ENCODE data around the gene BAIAP3. TPM values are rescaled to one million over a fixed set of nuclear protein-coding genes. Genes with fewer than 3 reads are reported as not detected.

The BAIAP3 gene
- total RNA-seq, 2 experiments from 2014 or later = 3.2 to 6.3 TPM

DNA sequence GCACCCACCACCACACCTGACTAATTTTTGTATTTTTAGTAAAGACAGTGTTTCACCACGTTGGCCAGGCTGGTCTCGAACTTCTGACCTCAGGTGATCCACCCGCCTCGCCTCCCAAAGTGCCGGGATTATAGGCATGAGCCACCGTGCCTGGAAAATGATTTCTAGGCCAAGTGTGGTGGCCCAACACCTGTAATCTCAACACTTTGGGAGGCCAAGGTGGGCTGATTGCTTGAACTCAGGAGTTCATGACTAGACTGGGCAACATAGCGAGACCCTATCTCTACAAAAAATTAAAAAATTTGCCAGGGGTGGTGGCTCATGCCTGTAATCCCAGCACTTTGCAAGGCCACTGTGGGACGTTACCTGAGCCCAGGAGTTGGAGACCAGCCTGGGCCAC is 11.0 kb upstream of the BAIAP3 start:
- Histone ChIP-seq H4K20me1 (ENCODE audit: insufficient read depth, low read length) (no peaks in the 10 kb centered on the region), H3K36me3 (ENCODE audit: insufficient read depth, low read length) (peaks cover 85% of the 10 kb centered on the region), H3K79me2 (ENCODE audit: insufficient read depth, low read depth, low read length) (no peaks in the 10 kb centered on the region), H3K27ac (ENCODE audit: low read depth, low read length, poor library complexity, severe bottlenecking) (no peak overlapping the region), H3K4me2 (ENCODE audit: low read length) (no peak overlapping the region), H3K4me3 (ENCODE audit: low read depth, low read length, poor library complexity, severe bottlenecking) (no peak overlapping the region), H3K4me1 (ENCODE audit: insufficient read depth, low read length, poor library complexity, severe bottlenecking) (no peaks in the 10 kb centered on the region), H2AFZ (ENCODE audit: low read length) (no peak overlapping the region), H3K9me3 (ENCODE audit: low read length) (no peaks in the 10 kb centered on the region), H3K9me2 (ENCODE audit: insufficient read depth, low read length) (no peaks in the 10 kb centered on the region)
- BruUV-seq (replicated peaks) = no TSS peak
- ChIA-PET POLR2A (interaction anchor here (0.6 kb wide), 1 partner anchor 17 kb away, joined by 5 read pairs; no protein-coding TSS in a partner anchor), CTCF (ENCODE audit: unreplicated experiment) (no interaction called here)
- no peak for DNase-seq (ENCODE audit: low spot score)
- intact Hi-C loops (cut with micrococcal nuclease; ENCODE audit: unreplicated experiment) = no loop called here
- TF ChIP-seq, protein P1, sequence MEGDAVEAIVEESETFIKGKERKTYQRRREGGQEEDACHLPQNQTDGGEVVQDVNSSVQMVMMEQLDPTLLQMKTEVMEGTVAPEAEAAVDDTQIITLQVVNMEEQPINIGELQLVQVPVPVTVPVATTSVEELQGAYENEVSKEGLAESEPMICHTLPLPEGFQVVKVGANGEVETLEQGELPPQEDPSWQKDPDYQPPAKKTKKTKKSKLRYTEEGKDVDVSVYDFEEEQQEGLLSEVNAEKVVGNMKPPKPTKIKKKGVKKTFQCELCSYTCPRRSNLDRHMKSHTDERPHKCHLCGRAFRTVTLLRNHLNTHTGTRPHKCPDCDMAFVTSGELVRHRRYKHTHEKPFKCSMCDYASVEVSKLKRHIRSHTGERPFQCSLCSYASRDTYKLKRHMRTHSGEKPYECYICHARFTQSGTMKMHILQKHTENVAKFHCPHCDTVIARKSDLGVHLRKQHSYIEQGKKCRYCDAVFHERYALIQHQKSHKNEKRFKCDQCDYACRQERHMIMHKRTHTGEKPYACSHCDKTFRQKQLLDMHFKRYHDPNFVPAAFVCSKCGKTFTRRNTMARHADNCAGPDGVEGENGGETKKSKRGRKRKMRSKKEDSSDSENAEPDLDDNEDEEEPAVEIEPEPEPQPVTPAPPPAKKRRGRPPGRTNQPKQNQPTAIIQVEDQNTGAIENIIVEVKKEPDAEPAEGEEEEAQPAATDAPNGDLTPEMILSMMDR (conservative IDR thresholded peaks at IDR 0.05; ENCODE audit: low read length) = no peak
- no peak for TF ChIP-seq EZH2phosphoT487 (IDR thresholded peaks at IDR 0.05; ENCODE audit: borderline replicate concordance, low read depth, low read length)

DNA sequence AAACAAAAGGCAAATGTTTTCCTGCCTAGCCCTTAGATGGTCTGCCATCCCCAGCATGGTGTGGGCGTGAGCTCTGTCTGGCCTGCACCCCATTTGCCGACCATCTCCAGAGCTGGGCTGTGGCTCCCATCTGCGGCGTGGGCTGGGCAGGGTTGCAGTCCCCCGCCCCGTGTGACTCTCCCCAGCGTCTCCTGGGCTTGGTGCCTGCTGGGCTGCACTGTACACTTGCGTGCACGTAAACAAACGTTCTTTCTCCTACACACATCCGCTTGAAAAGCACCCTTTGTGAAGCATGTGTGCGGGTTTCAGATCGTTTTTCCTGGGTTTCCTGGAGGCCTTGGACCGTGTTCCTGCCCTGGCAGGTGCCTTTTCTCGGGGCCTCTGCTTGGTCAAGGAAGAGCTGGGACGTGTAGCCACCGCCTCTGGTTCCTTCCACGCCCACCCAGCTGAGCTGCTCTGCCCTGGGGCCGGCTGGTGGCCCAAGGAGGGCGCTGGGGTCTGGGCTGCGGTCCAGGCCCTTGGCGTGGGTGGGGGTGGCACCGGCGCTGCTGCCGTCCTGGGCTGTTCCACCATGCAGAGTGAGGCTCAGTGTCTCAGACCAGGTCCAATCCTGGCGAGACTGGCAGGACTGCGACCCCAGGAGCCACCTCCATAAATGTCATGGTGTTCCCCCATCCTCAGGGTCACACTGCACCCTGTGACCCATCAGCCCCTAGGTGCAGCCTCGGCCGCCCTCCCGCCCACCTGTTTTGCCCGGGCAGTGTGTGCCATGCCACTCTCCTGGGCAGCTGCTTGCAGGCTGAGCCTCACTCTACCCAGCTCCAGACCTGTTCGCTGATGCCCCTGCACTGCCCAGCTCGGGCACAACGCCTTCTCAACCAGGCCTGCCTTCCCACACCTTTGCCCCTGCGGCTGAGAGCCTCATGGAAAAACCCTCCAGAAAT is 9.9 kb upstream of the BAIAP3 start:
- CTCF ChIA-PET (ENCODE audit: unreplicated experiment) = no interaction called here
- no peak for DNase-seq (ENCODE audit: low spot score)
- intact Hi-C loops (cut with micrococcal nuclease; ENCODE audit: unreplicated experiment) = no loop called here
- POLR2A ChIA-PET = no interaction called here
- TF ChIP-seq, protein P1 (conservative IDR thresholded peaks at IDR 0.05; ENCODE audit: low read length) = no peak
- no peak for TF ChIP-seq EZH2phosphoT487 (IDR thresholded peaks at IDR 0.05; ENCODE audit: borderline replicate concordance, low read depth, low read length)
- Histone ChIP-seq H2AFZ (ENCODE audit: low read length) (no peak overlapping the region), H3K9me2 (ENCODE audit: insufficient read depth, low read length) (no peaks in the 10 kb centered on the region), H3K4me1 (ENCODE audit: insufficient read depth, low read length, poor library complexity, severe bottlenecking) (no peaks in the 10 kb centered on the region), H3K9me3 (ENCODE audit: low read length) (no peaks in the 10 kb centered on the region), H3K4me3 (ENCODE audit: low read depth, low read length, poor library complexity, severe bottlenecking) (no peak overlapping the region), H3K4me2 (ENCODE audit: low read length) (no peak overlapping the region), H3K36me3 (ENCODE audit: insufficient read depth, low read length) (peaks cover 74% of the 10 kb centered on the region), H4K20me1 (ENCODE audit: insufficient read depth, low read length) (no peaks in the 10 kb centered on the region), H3K27ac (ENCODE audit: low read depth, low read length, poor library complexity, severe bottlenecking) (no peak overlapping the region), H3K79me2 (ENCODE audit: insufficient read depth, low read depth, low read length) (no peaks in the 10 kb centered on the region)
- BruUV-seq (replicated peaks) = no TSS peak

DNA sequence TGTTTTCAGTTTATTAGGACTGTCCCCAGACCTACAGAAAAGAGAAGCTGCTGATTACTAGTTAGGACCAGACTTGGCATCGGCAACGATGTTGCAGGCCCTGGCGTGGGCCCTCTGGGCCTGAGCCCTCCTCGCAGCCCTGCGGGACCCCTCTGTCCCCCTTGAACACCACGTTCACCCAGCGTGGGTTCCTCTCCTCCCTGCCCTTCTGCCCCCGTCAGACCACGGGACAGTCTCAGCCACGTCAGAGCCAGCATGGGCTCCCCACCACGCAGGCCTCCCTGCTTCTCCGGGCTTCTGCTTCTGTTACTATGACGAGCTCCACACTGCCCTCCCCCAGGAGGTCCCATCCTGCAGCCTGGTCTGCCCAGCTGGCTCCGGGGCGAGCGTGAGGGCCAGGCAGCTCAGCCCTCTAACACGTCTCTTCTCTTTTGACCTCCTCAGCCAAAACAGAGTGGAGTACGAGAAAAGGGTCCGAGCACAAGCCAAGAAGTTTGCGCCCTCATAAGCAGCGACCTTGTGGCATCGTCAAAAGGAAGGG is 9.1 kb upstream of the BAIAP3 start:
- intact Hi-C loops (cut with micrococcal nuclease; ENCODE audit: unreplicated experiment) = no loop called here
- no peak for DNase-seq (ENCODE audit: low spot score)
- H3K9me3 ChIP-seq (ENCODE audit: low read length) = no peaks in the 10 kb centered on the region
- H3K9me2 ChIP-seq (ENCODE audit: insufficient read depth, low read length) = no peaks in the 10 kb centered on the region
- H3K79me2 ChIP-seq (ENCODE audit: insufficient read depth, low read depth, low read length) = no peaks in the 10 kb centered on the region
- no peak overlapping the region for H3K4me3 ChIP-seq (ENCODE audit: low read depth, low read length, poor library complexity, severe bottlenecking)
- no peak overlapping the region for H3K27ac ChIP-seq (ENCODE audit: low read depth, low read length, poor library complexity, severe bottlenecking)
- no peaks in the 10 kb centered on the region for H3K4me1 ChIP-seq (ENCODE audit: insufficient read depth, low read length, poor library complexity, severe bottlenecking)
- POLR2A ChIA-PET = no interaction called here
- CTCF ChIA-PET (ENCODE audit: unreplicated experiment) = no interaction called here
- no peak overlapping the region for H3K4me2 ChIP-seq (ENCODE audit: low read length)
- H3K36me3 ChIP-seq (ENCODE audit: insufficient read depth, low read length) = peaks cover 66% of the 10 kb centered on the region
- H2AFZ ChIP-seq (ENCODE audit: low read length) = no peak overlapping the region
- no peaks in the 10 kb centered on the region for H4K20me1 ChIP-seq (ENCODE audit: insufficient read depth, low read length)
- BruUV-seq (replicated peaks) = no TSS peak
- no peak for TF ChIP-seq EZH2phosphoT487 (IDR thresholded peaks at IDR 0.05; ENCODE audit: borderline replicate concordance, low read depth, low read length)
- TF ChIP-seq, protein P1 (conservative IDR thresholded peaks at IDR 0.05; ENCODE audit: low read length) = no peak

Data from OCI-LY7 (cell line).